Esophagus (tissue), 2 donors: ENCODE results near the gene KLK7. TPM values are rescaled to one million over a fixed set of nuclear protein-coding genes. Genes with fewer than 3 reads are reported as not detected.

Experiments
- H3K27ac ChIP-seq, 2 donors: one replicate each; pipeline ENCODE4 v1.5.1; 2013; ENCODE audit warnings: low read depth in 2 of 2, mild to moderate bottlenecking in 2 of 2, inconsistent platforms in 1 of 2, low read length in 1 of 2, moderate library complexity in 1 of 2
- H3K27me3 ChIP-seq, 2 donors: one replicate each; pipeline ENCODE4 v1.6.1; 2013; ENCODE audit warnings: low read length in 2 of 2, control low read depth in 1 of 2, mild to moderate bottlenecking in 1 of 2; ENCODE audit not compliant: insufficient read depth in 2 of 2, control insufficient read depth in 1 of 2
- H3K36me3 ChIP-seq, 2 donors: one replicate each; pipeline ENCODE4 v1.6.1; 2013; ENCODE audit warnings: low read length in 1 of 2; ENCODE audit not compliant: control insufficient read depth in 2 of 2, insufficient read depth in 2 of 2
- H3K4me1 ChIP-seq, 2 donors: one replicate each; pipeline ENCODE4 v1.6.1; 2013; ENCODE audit warnings: low read length in 1 of 2; ENCODE audit not compliant: control insufficient read depth in 2 of 2, insufficient read depth in 2 of 2
- H3K4me3 ChIP-seq, 2 donors: one replicate each; pipeline ENCODE4 v1.5.1; 2013; ENCODE audit warnings: low read length in 2 of 2, mild to moderate bottlenecking in 2 of 2, low read depth in 1 of 2, moderate library complexity in 1 of 2
- H3K9me3 ChIP-seq, 2 donors: one replicate each; pipeline ENCODE4 v1.6.1; 2013; ENCODE audit warnings: mild to moderate bottlenecking in 2 of 2, low read depth in 1 of 2, low read length in 1 of 2, moderate library complexity in 1 of 2; ENCODE audit not compliant: control insufficient read depth in 2 of 2, insufficient read depth in 1 of 2
- WGBS, 2 donors: extraction: QIAGEN DNeasy Blood & Tissue Kit; methylation state at CpG; one replicate each; pipeline ENCODE4 v1.1.7; 2013; 5-methylcytosine and 5-hydroxymethylcytosine counted together
- polyA plus RNA-seq, 2 donors: library from polyadenylated mRNA; stranded (reverse); fragments of 200-250 nt; gene quantifications; one replicate each; pipeline ENCODE4 v1.2.3, GENCODE V29; 2013
- donor health status: healthy with polysubstance abuse.
- donor health status: Bipolar disorder and iron deficiency.

The KLK7 gene
- polyA plus RNA-seq, 2 donors = 36.4 to 96.4 TPM

DNA sequence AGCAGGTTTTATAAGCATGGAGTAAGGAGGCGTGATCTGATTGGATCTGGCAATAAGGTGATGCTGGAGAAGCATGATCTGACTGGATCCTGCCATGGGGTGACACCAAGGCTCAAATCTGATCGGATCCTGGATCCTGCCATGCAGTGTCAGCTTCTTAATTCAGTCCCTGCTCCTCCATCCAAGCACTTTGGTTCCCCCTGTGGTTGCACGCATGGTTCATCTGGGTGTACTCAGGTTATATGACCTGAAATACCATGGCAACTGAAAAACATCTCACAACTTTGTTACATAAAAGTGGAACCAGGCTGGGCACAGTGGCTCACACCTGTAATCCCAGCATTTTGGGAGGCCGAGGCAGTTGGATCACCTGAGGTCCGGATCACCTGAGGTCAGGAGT, 54.9 kb downstream of the KLK7 start:
- Histone ChIP-seq H3K9me3 (no peaks in the 10 kb centered on the region), H3K36me3 (no peaks in the 10 kb centered on the region), H3K4me3 (no peak overlapping the region), H3K4me1 (no peaks in the 10 kb centered on the region), H3K27ac (no peak overlapping the region), H3K27me3 (no peaks in the 10 kb centered on the region)
- WGBS, 2 donors = 60% methylated on average over 5 of the region's 5 CpGs

Other genes with a start within 250 kb of the KLK7 start
- not detected for gene GPR32, start 213.5 kb downstream of the KLK7 start, polyA plus RNA-seq
- not detected for gene ACP4, start 193.5 kb downstream of the KLK7 start, polyA plus RNA-seq
- 1 to 10 TPM; 2.0 to 2.8 TPM for gene KLK1, start 160.1 kb downstream of the KLK7 start, polyA plus RNA-seq
- not detected for gene KLK15, start 150.3 kb downstream of the KLK7 start, polyA plus RNA-seq
- gene KLK3, start 129.0 kb downstream of the KLK7 start, polyA plus RNA-seq = not detected
- not detected for gene KLK2, start 110.5 kb downstream of the KLK7 start, polyA plus RNA-seq
- gene KLK4, start 72.5 kb downstream of the KLK7 start, polyA plus RNA-seq = under 1 TPM; 0.06 to 0.18 TPM
- gene KLK5, start 30.9 kb downstream of the KLK7 start, polyA plus RNA-seq = 10 to 100 TPM; 13.9 to 18.7 TPM
- 10 to 100 TPM; 32.8 to 64.6 TPM for gene KLK6, start 14.3 kb downstream of the KLK7 start, polyA plus RNA-seq
- 100 to 1,000 TPM; 226 to 261 TPM for gene KLK8, start 17.7 kb upstream of the KLK7 start, polyA plus RNA-seq
- gene KLK10, start 35.8 kb upstream of the KLK7 start, polyA plus RNA-seq = 100 to 1,000 TPM; 223 to 304 TPM
- 100 to 1,000 TPM; 168 to 345 TPM for gene KLK11, start 42.7 kb upstream of the KLK7 start, polyA plus RNA-seq
- 100 to 1,000 TPM in 1 of 2 donors, 10 to 100 TPM in 1; 12.4 to 427 TPM for gene KLK12, start 51.1 kb upstream of the KLK7 start, polyA plus RNA-seq
- gene KLK13, start 81.2 kb upstream of the KLK7 start, polyA plus RNA-seq = 1,000 to 10,000 TPM in 1 of 2 donors, 100 to 1,000 TPM in 1; 406 to 1,038 TPM
- under 1 TPM; 0.09 to 0.31 TPM for gene KLK14, start 99.0 kb upstream of the KLK7 start, polyA plus RNA-seq
- 1 to 10 TPM; 3.3 TPM for gene CTU1, start 124.5 kb upstream of the KLK7 start, polyA plus RNA-seq
- gene SIGLEC9, start 141.0 kb upstream of the KLK7 start, polyA plus RNA-seq = under 1 TPM; 0.26 to 0.28 TPM
- under 1 TPM; 0.12 to 0.18 TPM for gene SIGLEC7, start 158.4 kb upstream of the KLK7 start, polyA plus RNA-seq
- under 1 TPM; 0.66 to 0.69 TPM for gene CD33, start 241.2 kb upstream of the KLK7 start, polyA plus RNA-seq